ENCODE measurements around the gene CCDC28B.

Gene CCDC28B

DNA sequence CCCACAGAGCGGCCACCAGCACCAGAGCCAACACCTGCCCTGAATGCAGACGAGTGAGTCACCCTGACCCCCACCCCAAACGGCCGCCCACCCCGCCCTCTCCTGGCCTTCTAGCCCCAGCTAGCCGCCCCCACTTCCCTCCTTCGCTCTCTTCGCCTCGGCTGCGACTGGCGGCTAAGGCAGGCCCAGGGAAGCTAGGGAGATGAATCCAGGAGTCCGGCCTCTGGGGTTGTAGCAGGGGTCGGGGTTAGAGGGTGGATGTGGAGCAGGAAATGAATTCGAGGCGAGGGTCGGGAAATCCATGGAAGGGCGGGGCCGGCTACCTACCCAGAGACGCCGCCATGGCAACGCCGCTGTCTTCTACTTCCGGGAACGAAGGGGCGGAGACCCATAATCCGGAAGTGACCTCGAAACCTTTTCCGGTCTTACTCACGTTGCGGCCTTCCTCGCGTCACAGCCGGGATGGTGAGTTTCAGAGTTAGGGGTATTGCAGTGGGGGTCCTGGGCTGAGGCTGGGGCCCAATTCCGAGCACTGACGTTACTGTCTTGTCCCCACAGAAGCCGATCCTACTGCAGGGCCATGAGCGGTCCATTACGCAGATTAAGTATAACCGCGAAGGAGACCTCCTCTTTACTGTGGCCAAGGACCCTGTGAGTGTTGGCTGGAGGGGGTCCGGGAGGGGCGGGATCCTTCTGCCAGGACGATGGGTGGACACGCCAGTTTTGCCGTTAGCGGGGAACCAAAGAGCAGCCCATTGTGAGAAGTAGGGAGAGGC, 21.8 kb downstream of the CCDC28B start, which contains the start of the genes EIF3I and TMEM234:
TSS of gene EIF3I (plus strand) at position 428 of the 776 bp plus-strand sequence. CDS start at position 463, 35 bp downstream.
TSS of gene TMEM234 (minus strand) at position 374 of the 776 bp plus-strand sequence. CDS start at position 343, 31 bp downstream.
- DNase-seq (ENCODE audit: low spot score): peak; percentile 92

GRCh38 chr1:32223683-32224082, 23.3 kb downstream of the CCDC28B start:
- DNase-seq (ENCODE audit: low spot score): no peak

- no peak for DNase-seq (ENCODE audit: low spot score)
Observed at GRCh38 chr1:32224285-32224684, 23.9 kb downstream of the CCDC28B start.

DNA sequence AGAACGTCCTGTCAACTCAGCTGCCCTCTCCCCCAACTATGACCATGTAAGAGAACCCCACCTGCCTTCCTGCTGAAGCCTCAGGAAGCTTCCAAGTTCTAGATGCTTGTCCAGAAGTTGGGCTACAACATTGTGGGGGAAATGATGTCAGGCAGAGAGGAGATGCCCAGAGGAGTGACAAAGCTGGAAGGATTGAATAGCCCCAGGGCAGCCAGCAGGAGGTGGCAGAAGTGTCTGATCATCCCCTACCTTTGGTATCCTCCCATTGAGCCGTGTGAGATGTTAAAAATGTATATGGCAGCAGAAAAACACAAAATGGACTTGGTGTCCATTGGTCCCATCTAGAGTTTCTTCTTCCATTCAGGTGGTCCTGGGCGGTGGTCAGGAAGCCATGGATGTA, 28.4 kb downstream of the CCDC28B start:
- no peak for DNase-seq (ENCODE audit: low spot score)

- no peak for DNase-seq (ENCODE audit: low spot score)
Observed at GRCh38 chr1:32231843-32232432, 31.5 kb downstream of the CCDC28B start.

DNA sequence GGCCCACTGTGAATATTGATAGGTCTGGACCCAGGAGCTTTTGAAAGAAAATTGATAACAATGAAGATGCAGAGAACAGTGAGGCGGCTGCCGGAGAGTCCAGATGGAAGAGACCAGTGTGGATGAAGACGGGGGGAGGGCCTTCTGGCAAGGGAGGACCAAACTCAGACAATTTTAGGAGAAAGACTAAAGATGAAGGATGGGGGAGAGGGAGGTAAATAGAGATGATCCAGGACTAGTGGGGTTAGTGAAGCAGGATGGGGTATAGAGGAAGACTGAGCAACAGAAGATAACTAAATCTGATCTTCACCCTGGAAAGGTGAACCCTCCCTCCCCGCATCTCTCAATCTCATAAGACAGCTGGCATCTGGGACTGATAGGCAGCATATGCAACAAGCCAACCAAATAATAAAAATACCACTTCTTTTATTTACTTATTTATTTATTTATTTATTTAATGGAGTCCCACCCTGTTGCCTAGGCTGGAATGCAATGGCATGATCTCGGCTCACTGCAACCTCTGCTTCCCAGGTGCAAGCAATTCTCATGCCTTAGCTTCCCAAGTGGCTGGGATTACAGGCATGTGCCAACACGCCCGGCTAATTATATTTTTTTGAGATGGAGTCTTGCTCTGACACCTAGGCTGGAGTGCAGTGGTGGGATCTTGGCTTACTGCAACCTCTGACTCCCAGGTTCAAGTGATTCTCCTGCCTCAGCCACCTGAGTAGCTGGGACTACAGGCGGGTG, 32.3 kb downstream of the CCDC28B start:
- DNase-seq (ENCODE audit: low spot score): no peak

GRCh38 chr1:32234792-32235191, 34.4 kb downstream of the CCDC28B start:
- DNase-seq (ENCODE audit: low spot score): no peak

GRCh38 chr1:32239337-32239736, 38.9 kb downstream of the CCDC28B start:
- DNase-seq (ENCODE audit: low spot score): no peak

GRCh38 chr1:32239790-32240139, 39.4 kb downstream of the CCDC28B start:
- DNase-seq (ENCODE audit: low spot score): no peak

- peak; percentile 94 for DNase-seq (ENCODE audit: low spot score)
Observed at GRCh38 chr1:32240140-32240951, 40.0 kb downstream of the CCDC28B start.

DNA sequence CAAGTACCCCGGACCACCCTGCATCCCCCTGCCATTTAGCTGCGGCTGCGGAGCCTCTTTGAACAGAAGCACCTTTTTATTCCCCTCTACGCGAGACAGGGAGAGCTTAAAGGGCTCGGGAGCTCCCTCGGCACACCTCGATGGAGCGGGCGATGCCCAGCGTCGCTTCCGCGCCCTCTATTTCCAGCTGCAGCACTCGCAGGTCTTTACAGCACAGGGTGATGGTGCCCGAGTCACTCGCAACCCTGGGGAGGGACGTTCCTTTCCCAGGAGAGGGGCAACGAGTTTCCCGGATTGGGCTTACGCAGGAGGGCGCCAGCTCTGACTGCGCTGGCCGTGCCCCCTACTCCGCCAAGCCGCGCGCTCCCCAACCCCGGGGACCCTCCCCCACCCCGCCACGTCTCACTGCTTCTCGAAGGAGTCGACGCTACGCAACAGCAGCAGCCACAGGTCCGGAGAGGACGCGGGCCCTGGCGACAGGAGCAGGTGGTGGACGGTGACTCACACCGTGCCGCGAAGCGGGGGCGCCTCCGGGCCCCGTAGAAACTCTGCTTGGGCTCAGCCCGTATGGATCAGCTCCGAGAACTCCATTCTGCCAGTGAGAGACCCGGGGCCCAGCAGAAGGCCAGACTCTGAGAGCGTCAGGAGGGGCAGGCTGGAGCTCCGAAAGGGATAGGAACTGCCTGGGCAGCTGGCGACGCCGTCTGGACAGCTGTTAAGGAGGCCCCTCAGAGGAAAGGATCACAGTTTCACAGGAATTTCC, 40.8 kb downstream of the CCDC28B start:
- DNase-seq (ENCODE audit: low spot score): peak; percentile 79

DNA sequence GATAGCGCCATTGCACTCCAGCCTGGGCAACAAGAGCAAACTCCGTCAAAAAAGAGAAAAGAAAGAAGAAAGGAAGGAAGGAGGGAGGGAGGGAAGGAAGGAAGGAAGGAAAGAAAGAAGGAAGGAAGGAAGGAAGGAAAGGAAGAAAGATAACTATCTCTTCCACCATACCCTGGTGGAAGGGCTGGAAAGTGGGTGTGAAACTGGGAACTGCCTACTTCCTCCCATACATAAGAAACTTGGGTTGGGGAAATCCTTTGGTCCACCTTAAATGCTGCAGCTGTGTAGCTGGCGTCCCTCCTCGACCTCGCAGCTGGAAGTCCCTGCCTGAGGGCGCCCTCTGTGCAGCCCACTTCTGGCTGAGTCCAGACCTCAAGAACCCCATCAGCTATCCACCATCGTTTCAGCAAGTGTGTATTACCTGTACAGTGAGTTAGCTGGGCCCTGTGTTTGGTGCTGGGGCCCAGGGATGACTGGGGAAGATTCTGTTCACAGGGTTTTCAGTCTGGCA, 42.0 kb downstream of the CCDC28B start:
- DNase-seq (ENCODE audit: low spot score): no peak

- no peak for DNase-seq (ENCODE audit: low spot score)
Observed at GRCh38 chr1:32246888-32247273, 46.5 kb downstream of the CCDC28B start, which contains the start of gene FAM167B. Gene FAM167B (plus strand): TSS chr1:32247222. CDS start chr1:32247422, 200 bp downstream.

DNA sequence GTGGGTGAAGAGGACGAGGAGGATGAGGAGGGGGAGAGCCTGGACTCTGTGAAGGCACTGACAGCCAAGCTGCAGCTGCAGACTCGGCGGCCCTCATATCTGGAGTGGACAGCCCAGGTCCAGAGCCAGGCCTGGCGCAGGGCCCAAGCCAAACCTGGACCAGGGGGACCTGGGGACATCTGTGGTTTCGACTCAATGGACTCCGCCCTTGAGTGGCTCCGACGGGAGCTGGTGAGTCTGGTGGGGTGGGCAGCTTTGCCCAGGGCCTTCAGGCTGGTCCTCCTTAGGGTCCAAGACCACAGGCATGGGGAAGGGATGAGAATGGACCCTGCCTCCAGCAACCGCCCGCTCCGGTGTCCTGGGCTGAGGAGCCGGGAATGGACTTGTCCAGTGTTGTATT, 47.1 kb downstream of the CCDC28B start:
- no peak for DNase-seq (ENCODE audit: low spot score)

DNA sequence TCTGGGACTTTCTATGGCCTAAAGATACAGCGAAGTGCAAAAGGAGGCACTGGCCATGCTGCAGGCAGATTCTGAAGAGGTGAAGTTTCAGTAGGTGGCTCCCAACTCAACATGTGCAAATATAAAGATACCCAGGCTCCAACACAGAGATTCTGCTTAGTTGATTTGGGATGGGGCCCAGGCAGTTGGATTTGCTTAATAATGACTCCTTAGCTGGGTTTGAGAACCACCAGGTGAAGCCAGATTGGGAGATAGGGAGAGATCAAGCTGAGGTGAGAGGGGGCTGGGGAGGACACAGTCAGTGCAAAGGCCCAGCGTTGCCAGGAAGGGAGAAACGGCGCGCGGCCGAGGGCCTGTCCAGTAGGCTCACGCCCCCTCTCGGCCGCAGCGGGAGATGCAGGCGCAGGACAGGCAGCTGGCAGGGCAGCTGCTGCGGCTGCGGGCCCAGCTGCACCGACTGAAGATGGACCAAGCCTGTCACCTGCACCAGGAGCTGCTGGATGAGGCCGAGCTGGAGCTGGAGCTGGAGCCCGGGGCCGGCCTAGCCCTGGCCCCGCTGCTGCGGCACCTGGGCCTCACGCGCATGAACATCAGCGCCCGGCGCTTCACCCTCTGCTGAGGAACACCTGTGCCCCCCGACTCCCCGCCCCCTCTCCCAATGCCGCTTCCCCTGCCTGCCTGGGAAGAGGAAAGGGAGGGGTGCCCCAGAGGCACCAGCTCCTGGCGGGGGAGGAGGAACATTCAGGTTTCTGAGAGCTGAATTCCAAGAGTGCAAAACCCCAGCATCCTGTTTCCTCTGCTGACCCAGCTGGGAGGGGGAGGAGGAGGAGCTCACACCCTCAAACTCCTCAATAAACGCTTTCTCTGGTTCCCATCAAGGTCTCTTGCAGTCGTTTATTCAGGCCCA, 47.8 kb downstream of the CCDC28B start:
- DNase-seq (ENCODE audit: low spot score): peak; percentile 88

GRCh38 chr1:32249831-32250525, 49.6 kb downstream of the CCDC28B start:
- DNase-seq (ENCODE audit: low spot score): no peak

DNA sequence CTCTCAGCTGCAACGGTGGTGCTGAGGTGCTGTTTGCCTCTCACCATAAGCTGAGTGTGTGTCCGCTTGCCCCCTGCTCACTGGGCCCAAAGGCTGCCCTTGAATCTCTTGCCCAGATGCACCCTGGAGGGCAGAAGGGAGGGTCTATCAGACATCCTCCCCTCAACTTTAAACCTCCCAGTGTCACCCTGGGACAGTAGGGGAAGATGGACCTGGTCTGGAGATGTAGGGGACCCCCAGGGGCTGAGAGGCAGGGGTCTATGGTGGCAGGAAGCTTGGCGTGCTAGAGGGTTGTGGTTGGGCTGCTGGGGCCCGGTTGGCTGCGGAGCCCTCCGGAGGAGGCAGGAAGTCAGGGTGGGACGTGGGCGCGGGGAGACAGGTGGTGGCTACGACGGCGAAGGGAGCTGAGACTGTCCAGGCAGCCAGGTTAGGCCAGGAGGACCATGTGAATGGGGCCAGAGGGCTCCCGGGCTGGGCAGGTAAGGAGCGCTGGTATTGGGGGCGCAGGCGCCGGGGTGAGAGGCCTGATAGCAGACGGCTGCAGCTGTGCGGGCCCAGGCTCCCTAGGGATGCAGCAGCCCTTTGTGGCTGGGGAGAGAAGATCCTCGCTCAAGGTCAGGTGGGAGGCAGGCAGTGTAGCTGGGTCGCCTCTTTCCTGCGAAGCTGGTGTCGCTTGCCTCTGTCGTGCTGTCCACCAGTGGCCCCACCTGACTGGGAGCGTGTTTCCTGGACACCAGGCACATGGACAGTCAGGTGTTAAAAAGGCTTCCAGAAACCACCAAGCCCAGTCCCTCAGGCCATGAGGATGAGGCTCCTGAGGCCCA, 50.7 kb downstream of the CCDC28B start, which contains the start of gene LCK:
TSS of gene LCK (plus strand) at position 373 of the 824 bp plus-strand sequence. CDS start 23,065 bp downstream, outside the sequence.
- DNase-seq (ENCODE audit: low spot score): no peak
